GM12878 (cell line): ENCODE data around the gene MYOZ1.

Experiments used
- CREB1 ChIP-seq: IDR thresholded peaks from 2 replicates; pipeline ENCODE4 v1.6.1; 2012; ENCODE audit warnings: low read depth, mild to moderate bottlenecking, inconsistent platforms
- LARP7 ChIP-seq: fragments of 450-650 bp; IDR thresholded peaks from 2 replicates; pipeline ENCODE4 v1.6.1; 2017; ENCODE audit warnings: mild to moderate bottlenecking
- MEF2A ChIP-seq: IDR thresholded peaks from 2 replicates; pipeline ENCODE4 v1.6.1; 2011; ENCODE audit warnings: low read depth, mild to moderate bottlenecking, low read length, moderate library complexity; ENCODE audit not compliant: insufficient read depth
- NR2C1 ChIP-seq: fragments of 450-650 bp; IDR thresholded peaks from 2 replicates; pipeline ENCODE4 v1.6.1; 2017; ENCODE audit warnings: antibody characterized with exemption, mild to moderate bottlenecking, moderate library complexity
- NRF1 ChIP-seq: conservative IDR thresholded peaks from 2 replicates; pipeline ENCODE4 v1.6.1; 2011; ENCODE audit warnings: mild to moderate bottlenecking, low read depth, low read length, improper control_type of control experiment
- RAD21 ChIP-seq: IDR thresholded peaks from 2 replicates; pipeline ENCODE4 v1.6.1; 2011; ENCODE audit warnings: mild to moderate bottlenecking, low read depth, low read length, moderate library complexity; ENCODE audit not compliant: insufficient read depth
- RCOR1 ChIP-seq: conservative IDR thresholded peaks from 2 replicates; pipeline ENCODE4 v1.6.1; 2012; ENCODE audit warnings: low read depth, low read length, improper control_type of control experiment
- TF ChIP-seq, protein P1 (sequence below): IDR thresholded peaks from 2 replicates; pipeline ENCODE4 v1.6.1; 2012; ENCODE audit warnings: low read depth, low read length, improper control_type of control experiment
- TF ChIP-seq, protein P2 (sequence below), 3 experiments: IDR thresholded peaks in 2 of 3; conservative IDR thresholded peaks in 1 of 3; 2 replicates each; pipeline ENCODE4 v1.5.1; 2011; ENCODE audit warnings: low read depth in 3 of 3, low read length in 3 of 3, mild to moderate bottlenecking in 3 of 3, control low read depth in 2 of 3, moderate library complexity in 2 of 3, inconsistent platforms in 1 of 3, mixed read lengths in 1 of 3; ENCODE audit not compliant: control insufficient read depth in 2 of 3, insufficient read depth in 1 of 3; ENCODE audit errors: extremely low read depth in 1 of 3
- TF ChIP-seq, protein P3 (sequence below): IDR thresholded peaks from 2 replicates; pipeline ENCODE4 v1.6.1; 2012; ENCODE audit warnings: mild to moderate bottlenecking, low read depth, low read length

DNA sequence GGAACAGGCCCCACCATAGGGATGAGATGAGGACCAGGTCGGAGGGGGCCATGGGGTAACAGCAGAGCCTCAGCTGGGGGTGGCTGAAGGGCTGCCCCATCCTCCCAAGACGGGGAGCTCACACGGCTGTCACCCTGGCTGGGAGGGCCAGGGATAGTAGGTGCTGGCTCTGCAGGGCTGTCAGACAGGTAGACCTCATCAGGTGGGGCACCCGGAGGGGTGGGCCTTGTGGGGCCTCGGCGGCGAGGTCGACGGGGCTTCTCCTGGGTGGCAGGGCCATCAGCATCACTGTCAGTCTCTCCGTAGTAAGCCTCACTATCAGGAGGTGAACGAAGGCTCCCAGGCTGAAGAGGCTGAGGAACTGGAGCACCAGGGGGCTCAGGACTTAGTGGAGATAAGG is 11.9 kb upstream of the MYOZ1 start:
- TF ChIP-seq RCOR1 (no peak), NRF1 (no peak), NR2C1 (no peak), LARP7 (no peak), MEF2A (no peak), CREB1 (no peak), RAD21 (no peak)
- TF ChIP-seq, protein P1, sequence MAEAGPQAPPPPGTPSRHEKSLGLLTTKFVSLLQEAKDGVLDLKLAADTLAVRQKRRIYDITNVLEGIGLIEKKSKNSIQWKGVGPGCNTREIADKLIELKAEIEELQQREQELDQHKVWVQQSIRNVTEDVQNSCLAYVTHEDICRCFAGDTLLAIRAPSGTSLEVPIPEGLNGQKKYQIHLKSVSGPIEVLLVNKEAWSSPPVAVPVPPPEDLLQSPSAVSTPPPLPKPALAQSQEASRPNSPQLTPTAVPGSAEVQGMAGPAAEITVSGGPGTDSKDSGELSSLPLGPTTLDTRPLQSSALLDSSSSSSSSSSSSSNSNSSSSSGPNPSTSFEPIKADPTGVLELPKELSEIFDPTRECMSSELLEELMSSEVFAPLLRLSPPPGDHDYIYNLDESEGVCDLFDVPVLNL = no peak
- TF ChIP-seq, protein P2, sequence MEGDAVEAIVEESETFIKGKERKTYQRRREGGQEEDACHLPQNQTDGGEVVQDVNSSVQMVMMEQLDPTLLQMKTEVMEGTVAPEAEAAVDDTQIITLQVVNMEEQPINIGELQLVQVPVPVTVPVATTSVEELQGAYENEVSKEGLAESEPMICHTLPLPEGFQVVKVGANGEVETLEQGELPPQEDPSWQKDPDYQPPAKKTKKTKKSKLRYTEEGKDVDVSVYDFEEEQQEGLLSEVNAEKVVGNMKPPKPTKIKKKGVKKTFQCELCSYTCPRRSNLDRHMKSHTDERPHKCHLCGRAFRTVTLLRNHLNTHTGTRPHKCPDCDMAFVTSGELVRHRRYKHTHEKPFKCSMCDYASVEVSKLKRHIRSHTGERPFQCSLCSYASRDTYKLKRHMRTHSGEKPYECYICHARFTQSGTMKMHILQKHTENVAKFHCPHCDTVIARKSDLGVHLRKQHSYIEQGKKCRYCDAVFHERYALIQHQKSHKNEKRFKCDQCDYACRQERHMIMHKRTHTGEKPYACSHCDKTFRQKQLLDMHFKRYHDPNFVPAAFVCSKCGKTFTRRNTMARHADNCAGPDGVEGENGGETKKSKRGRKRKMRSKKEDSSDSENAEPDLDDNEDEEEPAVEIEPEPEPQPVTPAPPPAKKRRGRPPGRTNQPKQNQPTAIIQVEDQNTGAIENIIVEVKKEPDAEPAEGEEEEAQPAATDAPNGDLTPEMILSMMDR (IDR thresholded peaks at IDR 0.05 in 2 of 3, conservative IDR thresholded peaks at IDR 0.05 in 1 of 3; ENCODE audit: control insufficient read depth in 2 of 3, extremely low read depth in 1 of 3, insufficient read depth in 1 of 3, low read depth in 3 of 3, low read length in 3 of 3) = no peak
- TF ChIP-seq, protein P3, sequence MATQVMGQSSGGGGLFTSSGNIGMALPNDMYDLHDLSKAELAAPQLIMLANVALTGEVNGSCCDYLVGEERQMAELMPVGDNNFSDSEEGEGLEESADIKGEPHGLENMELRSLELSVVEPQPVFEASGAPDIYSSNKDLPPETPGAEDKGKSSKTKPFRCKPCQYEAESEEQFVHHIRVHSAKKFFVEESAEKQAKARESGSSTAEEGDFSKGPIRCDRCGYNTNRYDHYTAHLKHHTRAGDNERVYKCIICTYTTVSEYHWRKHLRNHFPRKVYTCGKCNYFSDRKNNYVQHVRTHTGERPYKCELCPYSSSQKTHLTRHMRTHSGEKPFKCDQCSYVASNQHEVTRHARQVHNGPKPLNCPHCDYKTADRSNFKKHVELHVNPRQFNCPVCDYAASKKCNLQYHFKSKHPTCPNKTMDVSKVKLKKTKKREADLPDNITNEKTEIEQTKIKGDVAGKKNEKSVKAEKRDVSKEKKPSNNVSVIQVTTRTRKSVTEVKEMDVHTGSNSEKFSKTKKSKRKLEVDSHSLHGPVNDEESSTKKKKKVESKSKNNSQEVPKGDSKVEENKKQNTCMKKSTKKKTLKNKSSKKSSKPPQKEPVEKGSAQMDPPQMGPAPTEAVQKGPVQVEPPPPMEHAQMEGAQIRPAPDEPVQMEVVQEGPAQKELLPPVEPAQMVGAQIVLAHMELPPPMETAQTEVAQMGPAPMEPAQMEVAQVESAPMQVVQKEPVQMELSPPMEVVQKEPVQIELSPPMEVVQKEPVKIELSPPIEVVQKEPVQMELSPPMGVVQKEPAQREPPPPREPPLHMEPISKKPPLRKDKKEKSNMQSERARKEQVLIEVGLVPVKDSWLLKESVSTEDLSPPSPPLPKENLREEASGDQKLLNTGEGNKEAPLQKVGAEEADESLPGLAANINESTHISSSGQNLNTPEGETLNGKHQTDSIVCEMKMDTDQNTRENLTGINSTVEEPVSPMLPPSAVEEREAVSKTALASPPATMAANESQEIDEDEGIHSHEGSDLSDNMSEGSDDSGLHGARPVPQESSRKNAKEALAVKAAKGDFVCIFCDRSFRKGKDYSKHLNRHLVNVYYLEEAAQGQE = no peak
